HG03060 (cell line): Measurements from ENCODE around the gene CSTF1.
"Not testable (repeated sequence)": the region's sequence is repeated elsewhere in the genome, so short reads cannot be mapped to it uniquely, and the experiment has no call there.

Experiments
- ATAC-seq: cut with Tn5 transposase; IDR thresholded peaks from one replicate; pipeline ENCODE4 v1.9.1; 2021; ENCODE audit warnings: low read depth, moderate number of reproducible peaks; ENCODE audit not compliant: unreplicated experiment

CSTF1 gene

DNA sequence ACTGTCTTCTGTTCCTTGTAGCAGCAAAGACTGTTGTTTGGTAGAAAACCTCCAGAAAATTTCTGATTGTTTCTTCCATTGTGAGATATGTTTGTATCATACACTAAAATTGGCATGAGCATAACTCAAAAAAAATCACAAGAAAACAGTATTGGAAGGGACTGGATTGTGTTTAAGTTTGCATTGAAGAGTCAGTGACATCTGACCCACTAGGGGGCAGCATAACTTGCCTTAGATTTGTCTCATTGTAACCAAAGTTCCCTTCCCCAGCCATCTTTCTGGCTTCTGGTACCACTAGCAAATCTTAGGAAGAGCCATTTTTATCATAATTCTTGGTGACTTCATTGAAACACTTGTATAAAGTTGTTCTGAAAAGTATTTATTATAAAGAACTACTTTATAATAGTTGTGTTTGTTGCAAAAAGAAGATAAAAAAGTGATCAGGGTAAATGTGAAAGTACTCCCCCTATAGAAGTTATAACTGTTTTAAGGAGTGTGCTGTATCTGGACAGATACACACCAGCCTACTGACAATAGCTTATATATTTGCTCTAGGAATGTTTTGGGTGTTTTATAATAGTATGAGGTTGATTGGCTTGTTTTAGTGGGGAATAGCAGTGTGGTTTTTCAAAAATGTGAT, 7.7 kb downstream of the CSTF1 start:
- no peak for ATAC-seq

DNA sequence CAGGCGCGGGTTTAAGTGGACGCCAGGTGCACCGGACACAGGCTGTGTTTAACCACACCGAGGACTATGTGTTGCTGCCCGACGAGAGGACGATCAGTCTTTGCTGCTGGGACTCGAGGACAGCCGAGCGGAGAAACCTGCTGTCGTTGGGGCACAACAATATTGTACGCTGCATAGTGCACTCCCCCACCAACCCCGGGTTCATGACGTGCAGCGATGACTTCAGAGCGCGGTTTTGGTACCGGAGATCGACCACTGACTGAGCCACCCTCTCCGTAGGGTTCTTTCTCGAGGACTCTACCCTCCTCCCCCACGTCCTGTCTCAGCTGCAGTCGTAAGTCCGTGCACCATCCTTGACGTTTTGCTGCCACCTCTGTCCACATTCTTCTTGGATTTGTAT, 11.0 kb downstream of the CSTF1 start:
- ATAC-seq: no peak

DNA sequence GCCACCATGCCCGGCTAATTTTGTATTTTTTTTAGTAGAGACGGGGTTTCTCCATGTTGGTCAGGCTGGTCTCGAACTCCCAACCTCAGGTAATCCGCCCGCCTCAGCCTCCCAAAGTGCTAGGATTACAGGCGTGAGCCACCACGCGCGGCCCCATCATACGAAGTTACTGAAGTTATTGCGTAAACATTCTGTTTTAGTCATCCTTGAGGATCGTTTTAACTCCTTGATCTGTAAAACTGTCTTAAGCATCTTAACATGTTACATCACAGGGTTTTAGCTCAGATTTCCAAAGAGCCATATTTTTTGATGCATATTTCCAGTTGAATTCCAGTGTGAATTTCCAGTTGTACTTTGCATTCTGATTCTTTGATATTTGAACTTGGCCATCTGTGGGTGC, 12.9 kb downstream of the CSTF1 start:
- ATAC-seq: not testable (repeated sequence)

DNA sequence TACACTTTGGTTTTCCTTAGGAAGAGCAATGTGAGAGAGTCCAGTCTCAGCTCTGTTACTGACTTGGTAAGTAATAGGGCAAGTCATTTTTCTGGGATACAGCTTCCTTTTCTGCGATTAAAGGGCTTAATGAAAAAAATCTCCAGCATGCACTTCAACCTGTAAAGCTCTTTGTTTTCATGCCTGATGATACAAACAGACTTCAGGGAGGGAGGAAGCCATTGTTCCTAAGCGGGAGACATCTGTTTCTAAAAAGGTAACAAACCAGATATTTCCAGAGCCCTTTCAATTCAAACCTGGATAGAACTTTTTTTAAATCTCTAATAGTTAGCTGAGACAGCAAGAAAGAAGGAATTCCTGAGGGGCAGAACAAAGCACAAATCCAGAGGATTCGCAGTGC, 14.5 kb downstream of the CSTF1 start:
- no peak for ATAC-seq

DNA sequence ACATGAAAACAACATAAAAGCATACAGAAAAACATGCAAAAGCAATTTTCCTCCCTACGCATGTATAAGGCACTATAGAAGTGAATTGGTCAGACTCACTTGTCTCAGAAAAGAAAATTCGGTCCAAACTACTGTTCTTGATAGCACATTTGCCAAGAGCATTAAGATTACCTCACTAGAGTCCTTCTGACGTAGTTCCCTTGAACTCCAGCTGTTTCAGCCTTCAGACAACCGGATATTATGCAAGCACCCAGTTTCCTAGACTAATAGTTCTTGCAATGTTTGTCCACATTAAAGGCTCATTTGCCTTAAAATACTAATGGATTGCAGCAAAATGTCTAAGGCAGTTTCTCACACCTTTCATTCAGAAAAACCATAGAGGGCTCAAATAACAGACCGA, 17.1 kb downstream of the CSTF1 start:
- no peak for ATAC-seq

DNA sequence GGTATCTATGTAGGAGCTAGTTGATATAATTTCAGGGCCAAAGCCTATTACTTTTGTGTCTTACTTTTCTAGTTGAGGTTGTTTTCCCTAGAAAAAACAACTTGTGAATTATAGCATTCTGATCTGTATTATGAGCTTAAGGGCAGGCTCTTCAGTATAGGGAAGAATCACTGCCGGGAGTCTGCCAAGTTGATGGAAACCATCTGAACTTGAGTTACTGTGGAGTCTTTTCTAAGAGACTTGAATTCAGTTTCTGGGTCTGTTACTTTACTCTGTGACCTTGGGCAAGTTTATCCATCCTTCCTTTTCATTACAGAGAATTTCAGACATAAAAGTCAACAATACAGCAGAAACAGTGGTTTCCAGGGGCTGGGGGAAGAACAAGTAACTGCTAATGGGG, 17.5 kb downstream of the CSTF1 start:
- no peak for ATAC-seq

DNA sequence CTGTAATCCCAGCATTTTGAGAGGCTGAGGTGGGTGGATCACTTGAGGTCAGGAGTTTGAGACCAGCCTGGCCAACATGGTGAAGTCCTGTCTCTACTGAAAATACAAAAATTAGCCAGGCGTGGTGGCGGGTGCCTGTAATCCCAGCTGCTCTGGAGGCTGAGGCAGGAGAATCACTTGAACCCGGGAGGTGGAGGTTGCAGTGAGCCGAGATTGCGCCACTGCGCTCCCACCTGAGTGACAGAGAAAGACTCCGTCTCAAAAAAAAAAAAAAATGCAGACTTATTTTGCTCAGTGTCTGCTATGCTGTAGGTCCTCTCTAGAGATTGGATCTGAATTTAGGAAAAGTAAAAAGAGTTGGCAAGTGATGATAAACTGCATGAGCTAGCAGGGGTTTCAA, 18.8 kb downstream of the CSTF1 start:
- ATAC-seq: not testable (repeated sequence)

DNA sequence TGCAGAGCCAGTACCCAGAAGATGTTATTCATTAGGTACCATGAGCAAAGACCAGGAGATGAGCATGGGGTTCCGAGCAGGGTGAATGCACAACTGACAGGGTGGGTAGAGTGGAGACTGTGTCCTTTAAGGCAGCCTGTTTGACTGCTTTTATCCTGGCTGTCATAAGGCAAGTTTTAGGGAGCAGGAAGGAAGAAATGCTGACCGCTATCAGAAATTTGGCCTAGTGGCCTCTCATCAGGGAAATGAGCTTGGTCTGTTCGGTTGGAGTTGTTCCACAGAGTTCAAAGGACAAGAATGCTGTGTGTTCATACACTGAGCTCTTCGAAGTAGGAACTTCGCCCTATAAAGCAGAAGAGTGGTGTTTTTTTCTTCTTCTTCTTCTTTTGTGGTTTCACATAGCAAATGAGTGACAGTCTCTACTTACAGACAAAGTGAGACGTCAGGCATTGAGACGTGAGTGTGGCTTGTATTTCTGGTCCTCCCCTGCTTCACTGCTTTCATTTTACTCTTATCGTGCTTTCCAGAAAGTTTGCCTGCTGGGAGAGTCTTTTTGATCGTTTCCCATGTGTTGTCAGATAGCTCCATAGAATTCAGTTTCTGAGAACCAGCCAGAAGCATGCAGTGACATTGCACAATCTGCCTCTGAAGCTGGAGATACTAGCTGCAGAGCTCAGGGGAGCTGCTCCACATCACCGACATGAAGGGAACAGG, 19.5 kb downstream of the CSTF1 start, which contains the start of gene CASS4:
CASS4 (plus strand) TSS at position 502 of the 714 bp plus-strand sequence; CDS start at position 701, 199 bp downstream.
- ATAC-seq: no peak

DNA sequence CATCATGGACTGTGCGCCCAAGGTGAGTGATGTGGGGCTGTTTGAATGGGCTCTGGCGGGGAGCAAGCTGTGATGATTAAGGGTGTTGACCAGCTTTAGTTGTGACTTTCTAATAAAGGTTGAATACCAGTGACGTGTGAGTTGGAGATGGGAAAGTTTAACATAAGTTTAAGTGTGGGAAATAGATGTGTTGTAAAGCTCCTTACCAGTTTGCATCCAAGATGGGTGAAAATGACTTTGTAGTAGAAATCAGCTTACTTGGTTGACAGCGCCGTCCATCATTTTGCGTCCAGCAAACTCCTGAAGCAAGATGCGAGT, 20.0 kb downstream of the CSTF1 start:
- ATAC-seq: no peak

DNA sequence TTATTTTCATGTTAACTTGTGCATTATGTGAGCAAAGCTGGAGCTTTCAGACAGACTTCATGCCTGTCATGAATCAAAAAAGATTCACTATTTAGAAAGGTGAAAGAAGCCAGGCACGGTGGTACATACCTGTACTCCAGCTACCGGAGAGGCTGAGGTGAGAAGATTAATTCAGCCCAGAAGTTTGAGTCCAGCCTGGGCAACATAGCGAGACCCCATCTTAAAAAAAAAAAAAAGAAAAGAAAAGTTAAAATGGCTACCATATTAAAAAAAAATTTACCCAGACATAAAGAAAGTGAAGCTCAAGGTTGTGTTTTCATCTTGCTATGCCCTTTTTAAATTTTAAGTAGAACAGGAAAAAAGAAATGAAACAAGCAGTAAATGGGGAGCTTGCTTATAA, 20.5 kb downstream of the CSTF1 start:
- no peak for ATAC-seq

DNA sequence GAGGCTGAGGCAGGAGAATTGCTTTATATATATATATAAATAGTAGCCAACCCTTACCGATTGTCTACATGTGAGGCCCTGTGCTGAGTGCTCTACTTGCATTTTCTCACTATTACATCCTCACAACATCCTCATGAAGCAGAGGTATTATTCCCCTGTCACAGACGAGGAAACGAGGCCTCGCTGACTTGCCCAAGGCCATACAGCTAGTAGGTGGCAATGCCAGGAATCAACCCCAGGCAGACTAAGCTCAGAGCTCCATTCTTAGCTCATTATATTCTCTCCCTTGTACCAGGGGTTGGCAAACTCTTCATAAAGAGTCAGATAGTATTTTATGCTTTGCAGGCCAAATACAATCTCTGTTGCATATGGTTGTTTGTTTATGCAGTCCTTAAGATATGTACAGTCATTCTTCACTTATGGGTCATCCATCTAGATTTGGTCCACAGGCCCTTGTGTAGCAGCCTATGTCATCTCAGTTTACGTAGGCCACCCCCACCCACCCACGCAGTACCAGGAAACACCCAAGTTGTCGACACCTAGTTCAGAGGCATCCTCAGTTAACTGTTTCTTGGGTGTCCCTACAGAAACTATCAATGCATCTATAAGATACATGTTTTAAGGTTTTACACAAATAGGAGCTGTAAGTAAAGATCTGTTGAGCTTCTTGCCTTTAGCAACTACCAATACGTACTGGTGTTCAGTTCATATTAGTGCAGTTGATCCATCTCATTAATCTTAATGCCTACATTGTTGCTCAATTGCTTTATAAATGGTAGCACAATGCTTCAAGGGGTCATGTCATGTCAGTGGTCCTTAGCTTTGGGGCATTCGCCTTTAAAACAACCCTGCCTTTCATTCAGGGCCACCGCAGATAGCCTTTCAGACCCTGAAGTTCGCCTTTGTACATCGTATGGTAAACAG, 22.7 kb downstream of the CSTF1 start:
- ATAC-seq: no peak

DNA sequence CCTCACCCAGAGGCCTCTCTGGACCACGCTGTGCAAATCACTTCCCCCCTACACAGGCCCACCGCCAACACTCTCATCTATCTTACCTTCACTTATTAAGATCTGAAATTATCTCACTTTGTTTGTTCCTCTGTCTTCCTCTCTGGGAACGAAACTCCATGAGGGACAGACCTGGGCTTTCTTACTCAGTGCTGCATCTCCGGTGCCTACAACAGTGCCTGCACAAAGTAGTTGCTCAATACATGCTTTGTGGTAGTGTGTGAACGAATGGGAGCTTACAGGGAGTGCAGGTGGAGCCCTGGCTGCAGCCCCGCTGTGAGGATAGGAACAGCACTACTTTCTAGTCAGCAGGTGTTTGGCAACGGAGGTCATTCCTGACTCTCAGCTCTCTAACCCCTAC, 25.0 kb downstream of the CSTF1 start:
- no peak for ATAC-seq

DNA sequence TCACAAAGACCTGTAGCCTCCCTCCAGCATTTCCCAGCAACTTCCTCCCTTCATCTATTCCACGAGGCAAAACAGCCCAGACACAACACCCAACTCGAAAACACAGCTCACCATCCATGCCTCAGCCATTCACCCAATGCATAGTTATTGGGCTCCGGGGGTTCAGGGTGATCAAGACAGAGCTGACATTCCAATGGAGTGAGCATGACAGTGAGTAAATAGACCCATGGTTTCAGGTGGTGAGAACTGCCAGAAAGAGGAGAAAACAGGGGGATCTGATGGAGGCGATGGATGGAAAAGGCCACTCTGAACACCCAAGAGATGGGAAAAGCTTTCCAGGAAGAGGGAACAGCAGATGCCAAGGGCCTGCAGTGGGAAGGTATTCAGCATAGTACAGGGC, 25.5 kb downstream of the CSTF1 start:
- ATAC-seq: no peak

DNA sequence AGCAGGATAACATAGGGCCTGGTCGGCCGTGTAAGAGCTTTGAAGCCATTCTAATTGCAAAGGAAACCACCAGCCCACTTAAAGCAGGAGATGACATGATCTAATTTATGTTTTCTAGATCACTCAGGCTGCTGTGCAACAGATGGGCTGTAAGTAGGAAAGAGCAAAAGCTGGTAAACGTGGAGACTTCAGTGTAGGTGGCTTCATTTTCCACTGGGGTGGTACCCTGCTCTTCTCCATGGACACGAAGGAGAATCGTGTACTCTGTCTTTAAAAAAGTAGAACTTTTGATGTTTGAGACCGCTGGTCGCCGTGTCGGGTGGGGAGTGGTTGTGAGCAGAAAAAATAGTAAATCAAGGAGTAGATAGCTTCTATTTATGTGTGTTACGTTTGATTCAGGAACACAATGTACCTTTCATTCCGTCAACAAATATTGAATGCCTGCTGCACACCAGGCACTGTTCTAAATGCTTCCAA, 26.0 kb downstream of the CSTF1 start:
- ATAC-seq: no peak

DNA sequence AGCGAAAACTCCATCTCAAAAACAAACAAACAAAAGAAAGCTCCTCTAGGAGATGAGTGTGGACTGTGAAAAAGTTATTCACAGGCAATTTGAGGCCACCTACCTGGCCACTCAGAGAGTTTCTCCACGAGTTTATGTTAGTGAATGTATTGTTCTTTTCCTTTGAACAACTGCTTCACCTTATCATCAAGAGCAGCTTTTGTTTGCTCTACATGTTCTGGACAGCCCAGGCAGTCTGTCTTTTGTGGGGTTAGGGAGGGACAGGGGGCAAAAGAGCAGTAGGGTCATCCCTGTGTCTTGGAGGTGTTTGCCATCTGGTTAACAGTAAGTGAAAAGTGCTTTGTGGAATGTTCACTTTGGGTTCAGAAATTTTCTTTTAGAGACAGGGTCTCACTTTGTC, 27.6 kb downstream of the CSTF1 start:
- ATAC-seq: no peak

DNA sequence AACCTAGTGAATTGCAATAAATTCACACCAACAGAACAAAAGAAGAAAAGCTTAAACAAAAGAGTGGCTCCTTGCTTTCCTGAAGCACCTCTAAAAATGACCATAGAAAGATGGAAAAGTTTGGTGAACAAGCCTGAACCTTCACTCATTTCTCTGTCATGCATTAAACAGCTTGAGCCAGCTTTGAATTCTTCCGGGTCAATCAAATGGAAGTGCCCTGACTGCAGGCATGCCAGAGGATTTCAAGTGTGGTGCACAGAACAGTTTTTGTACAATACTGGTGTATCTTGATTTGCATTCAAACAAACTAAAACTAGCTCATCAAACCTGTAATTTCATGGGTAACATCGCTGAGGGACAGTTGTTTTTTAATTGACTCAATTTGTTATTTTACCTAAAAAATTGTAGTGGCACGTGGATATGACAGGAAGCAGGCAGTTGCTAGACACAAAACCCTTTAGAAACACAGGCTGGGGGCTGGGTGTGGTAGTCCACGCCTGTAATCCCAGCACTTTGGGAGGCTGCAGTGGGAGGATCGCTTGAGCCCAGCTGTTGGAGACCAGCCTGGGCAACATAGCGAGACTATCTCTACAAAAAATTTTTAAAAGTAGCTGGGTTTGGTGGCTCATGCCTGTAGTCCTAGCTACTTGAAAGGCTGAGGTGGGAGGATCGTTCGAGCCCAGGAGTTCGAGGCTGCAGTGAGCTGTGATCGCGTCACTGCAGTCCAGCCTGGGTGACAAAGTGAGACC, 28.7 kb downstream of the CSTF1 start:
- no peak for ATAC-seq

DNA sequence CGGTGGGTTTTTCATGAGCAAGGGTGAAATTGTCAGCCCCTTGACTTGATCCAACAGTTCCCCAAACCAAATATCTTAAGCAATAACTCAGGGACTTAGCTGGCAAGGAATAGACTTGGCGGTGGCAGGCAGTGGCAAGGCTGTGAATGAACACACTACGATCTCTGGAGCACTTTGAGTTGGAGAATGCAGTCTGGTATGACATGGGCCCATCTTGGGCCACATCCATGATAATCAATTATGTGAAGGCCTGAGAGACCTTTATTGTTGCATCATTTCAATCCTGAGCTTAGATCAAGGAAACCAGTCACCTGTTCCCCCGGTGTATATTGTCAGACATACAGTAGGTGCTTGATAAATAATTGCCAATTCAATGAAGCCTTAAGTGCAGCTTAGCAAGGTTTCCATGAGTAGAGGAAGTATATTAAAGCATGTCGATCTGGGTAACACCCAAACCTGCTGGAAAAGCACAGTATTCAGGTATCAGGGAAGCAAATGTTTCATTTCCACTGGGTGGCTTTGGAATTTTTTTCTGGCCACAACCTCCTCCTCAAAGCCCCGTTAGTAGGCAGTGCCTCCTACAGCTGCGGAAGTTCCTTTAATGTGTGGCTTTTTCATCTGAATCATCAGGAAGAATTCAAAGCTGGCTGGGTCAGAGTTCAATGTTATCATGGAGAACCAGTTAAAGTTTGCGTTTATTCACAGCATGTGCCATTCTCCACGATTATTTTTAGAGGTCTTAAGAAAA, 29.8 kb downstream of the CSTF1 start:
- ATAC-seq: no peak

DNA sequence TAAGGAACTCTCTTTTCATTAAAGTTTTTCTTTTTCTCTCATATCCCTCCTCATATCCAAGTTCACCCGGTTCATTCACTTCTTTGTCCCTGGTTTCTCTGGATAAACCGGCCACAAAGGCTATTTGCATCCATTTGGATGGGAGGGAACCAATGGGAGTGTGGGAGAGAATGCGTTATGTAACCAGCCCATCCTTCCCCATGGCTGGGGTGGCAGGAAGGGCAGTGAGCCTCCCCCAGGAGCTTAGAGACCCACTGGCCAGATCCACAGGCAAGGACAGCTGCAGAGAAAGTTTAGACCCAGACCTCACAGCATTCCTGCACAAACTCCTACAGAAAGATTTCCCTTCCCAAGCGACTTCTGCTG, 30.4 kb downstream of the CSTF1 start:
- ATAC-seq: no peak

DNA sequence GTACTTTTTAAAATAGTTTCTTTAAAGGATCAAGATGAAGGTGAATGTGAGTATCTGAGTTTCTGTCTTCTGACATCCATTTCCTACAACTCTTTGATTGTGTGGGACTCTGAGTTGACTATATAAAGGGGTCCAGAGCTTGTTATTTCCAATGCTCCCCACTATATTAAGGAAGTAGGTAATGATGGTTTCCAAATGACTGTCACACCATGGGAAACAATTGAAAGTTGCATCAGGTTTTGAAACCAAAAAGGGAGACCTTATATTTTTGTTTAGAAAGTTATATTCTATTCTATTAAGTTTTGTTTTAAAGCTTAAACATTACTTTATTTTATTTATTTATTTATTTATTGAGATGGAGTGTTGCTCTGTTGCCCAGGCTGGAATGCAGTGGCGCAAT, 30.8 kb downstream of the CSTF1 start:
- no peak for ATAC-seq

DNA sequence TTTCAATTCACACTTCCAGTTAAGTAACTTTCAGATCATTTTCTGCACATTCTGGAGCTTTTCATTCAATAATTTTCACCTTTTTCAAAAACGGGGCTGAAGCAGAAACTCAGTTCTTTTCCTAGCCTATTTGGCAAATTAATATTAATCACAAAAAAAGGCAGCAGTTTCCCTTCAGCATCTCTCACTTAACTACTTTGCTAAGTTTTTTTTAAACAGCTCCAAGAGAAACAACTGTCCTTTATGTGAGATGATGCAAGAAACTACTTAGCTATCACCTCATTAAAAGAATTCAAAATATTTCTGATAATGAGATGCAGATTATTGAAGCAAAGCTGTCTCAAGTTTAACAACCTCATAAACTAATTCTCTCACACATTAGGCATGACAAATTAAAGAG, 31.4 kb downstream of the CSTF1 start:
- no peak for ATAC-seq
